ENCODE results near the gene C4BPB.

The C4BPB gene

GRCh38 chr1:207063014-207063413 lies 25.6 kb upstream of the C4BPB start:
- no peak overlapping the region for H3K4me3 ChIP-seq (replicated peaks; ENCODE audit: low read depth, low read length)
- TF ChIP-seq, protein P1, sequence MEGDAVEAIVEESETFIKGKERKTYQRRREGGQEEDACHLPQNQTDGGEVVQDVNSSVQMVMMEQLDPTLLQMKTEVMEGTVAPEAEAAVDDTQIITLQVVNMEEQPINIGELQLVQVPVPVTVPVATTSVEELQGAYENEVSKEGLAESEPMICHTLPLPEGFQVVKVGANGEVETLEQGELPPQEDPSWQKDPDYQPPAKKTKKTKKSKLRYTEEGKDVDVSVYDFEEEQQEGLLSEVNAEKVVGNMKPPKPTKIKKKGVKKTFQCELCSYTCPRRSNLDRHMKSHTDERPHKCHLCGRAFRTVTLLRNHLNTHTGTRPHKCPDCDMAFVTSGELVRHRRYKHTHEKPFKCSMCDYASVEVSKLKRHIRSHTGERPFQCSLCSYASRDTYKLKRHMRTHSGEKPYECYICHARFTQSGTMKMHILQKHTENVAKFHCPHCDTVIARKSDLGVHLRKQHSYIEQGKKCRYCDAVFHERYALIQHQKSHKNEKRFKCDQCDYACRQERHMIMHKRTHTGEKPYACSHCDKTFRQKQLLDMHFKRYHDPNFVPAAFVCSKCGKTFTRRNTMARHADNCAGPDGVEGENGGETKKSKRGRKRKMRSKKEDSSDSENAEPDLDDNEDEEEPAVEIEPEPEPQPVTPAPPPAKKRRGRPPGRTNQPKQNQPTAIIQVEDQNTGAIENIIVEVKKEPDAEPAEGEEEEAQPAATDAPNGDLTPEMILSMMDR (IDR thresholded peaks at IDR 0.05; ENCODE audit: insufficient read depth, low read length, poor library complexity, severe bottlenecking) = no peak
- H3K27me3 ChIP-seq (replicated peaks; ENCODE audit: control insufficient read depth, insufficient read depth, low read length) = no peaks in the 10 kb centered on the region
- no peak for DNase-seq (ENCODE audit: extremely low read depth, insufficient read length)
- H3K36me3 ChIP-seq (ENCODE audit: control insufficient read depth, insufficient read depth, low read length) = no peaks in the 10 kb centered on the region

- Histone ChIP-seq H3K4me3 (replicated peaks; ENCODE audit: low read depth, low read length) (no peak overlapping the region), H3K36me3 (ENCODE audit: control insufficient read depth, insufficient read depth, low read length) (no peaks in the 10 kb centered on the region), H3K27me3 (replicated peaks; ENCODE audit: control insufficient read depth, insufficient read depth, low read length) (no peaks in the 10 kb centered on the region)
- TF ChIP-seq, protein P1 (IDR thresholded peaks at IDR 0.05; ENCODE audit: insufficient read depth, low read length, poor library complexity, severe bottlenecking) = no peak
- DNase-seq (ENCODE audit: extremely low read depth, insufficient read length) = no peak
Observed at GRCh38 chr1:207064561-207064960, 24.1 kb upstream of the C4BPB start.

DNA sequence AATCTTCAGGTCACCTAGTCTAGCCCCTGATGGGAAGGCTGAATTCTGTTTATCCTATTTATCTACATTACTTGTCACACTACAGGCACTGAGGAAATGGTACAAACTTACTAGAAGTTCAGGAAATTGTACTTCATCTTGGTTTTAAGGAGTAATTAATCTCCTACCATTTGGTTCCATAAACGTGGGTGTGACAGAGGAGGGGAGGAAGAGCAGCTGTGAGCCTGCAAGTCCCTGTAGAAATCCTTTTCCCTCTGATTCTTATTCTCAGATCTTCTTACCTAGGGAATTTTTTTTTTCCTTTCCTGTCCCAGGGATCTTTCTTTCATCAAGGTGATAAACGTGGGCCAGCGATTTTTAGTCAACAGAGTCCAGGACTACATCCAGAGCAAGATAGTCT lies 21.5 kb upstream of the C4BPB start:
- Histone ChIP-seq H3K36me3 (ENCODE audit: control insufficient read depth, insufficient read depth, low read length) (no peaks in the 10 kb centered on the region), H3K4me3 (replicated peaks; ENCODE audit: low read depth, low read length) (no peak overlapping the region), H3K27me3 (replicated peaks; ENCODE audit: control insufficient read depth, insufficient read depth, low read length) (no peaks in the 10 kb centered on the region)
- DNase-seq (ENCODE audit: extremely low read depth, insufficient read length) = no peak
- TF ChIP-seq, protein P1 (IDR thresholded peaks at IDR 0.05; ENCODE audit: insufficient read depth, low read length, poor library complexity, severe bottlenecking) = no peak

DNA sequence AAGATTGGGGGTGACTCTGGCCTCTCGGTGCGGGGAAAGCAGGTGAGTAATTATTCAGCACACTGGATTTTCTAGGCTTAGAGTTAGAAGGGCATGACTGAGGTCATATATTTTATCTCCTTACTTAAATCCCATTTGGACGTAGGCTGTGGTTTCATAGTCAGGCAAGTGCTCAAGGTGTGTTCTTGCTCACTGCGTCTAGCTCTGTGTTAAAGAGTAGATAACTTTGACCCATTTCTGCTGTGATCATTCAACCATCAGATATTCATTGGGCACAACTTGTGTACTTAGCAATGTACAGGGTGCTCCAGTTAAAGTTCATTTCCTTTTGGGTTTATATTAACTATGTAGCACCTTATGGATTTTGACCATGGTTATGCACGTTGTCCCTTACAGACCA lies 21.0 kb upstream of the C4BPB start:
- TF ChIP-seq, protein P1 (IDR thresholded peaks at IDR 0.05; ENCODE audit: insufficient read depth, low read length, poor library complexity, severe bottlenecking) = no peak
- Histone ChIP-seq H3K27me3 (replicated peaks; ENCODE audit: control insufficient read depth, insufficient read depth, low read length) (no peaks in the 10 kb centered on the region), H3K36me3 (ENCODE audit: control insufficient read depth, insufficient read depth, low read length) (no peaks in the 10 kb centered on the region), H3K4me3 (replicated peaks; ENCODE audit: low read depth, low read length) (no peak overlapping the region)
- no peak for DNase-seq (ENCODE audit: extremely low read depth, insufficient read length)

GRCh38 chr1:207069061-207069460 lies 19.6 kb upstream of the C4BPB start:
- TF ChIP-seq, protein P1 (IDR thresholded peaks at IDR 0.05; ENCODE audit: insufficient read depth, low read length, poor library complexity, severe bottlenecking) = no peak
- Histone ChIP-seq H3K36me3 (ENCODE audit: control insufficient read depth, insufficient read depth, low read length) (no peaks in the 10 kb centered on the region), H3K4me3 (replicated peaks; ENCODE audit: low read depth, low read length) (no peak overlapping the region), H3K27me3 (replicated peaks; ENCODE audit: control insufficient read depth, insufficient read depth, low read length) (no peaks in the 10 kb centered on the region)
- DNase-seq (ENCODE audit: extremely low read depth, insufficient read length) = no peak

DNA sequence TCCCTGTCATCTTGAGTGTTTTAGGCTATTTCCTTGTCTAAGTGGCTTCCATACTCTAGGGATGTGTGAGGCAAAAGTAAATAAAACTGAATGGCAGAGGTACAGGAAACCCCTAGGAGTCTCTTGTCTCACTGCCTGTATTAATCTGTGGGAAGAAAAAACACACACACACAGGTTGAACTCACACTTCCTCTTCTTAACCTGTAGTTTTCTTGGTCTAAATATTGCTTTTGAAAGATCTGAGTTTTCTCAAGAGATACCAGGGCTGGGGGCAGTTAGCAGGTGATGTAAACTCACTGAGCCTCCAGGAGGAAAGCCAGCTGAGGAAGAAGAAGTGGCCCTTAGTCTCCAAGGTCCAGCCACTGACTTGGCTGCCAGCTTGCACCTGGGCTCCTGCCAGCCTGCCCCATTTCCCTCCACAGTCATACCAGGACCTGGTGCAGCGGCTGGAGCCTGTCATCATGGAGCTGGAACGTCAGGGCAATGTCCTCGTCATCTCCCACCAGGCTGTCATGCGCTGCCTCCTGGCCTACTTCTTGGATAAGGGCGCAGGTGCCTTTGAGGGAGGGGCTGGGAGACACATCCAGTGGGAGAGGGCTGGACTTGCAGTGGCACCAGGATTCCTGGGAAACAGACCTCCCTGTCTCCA lies 18.7 kb upstream of the C4BPB start:
- Histone ChIP-seq H3K27me3 (replicated peaks; ENCODE audit: control insufficient read depth, insufficient read depth, low read length) (no peaks in the 10 kb centered on the region), H3K36me3 (ENCODE audit: control insufficient read depth, insufficient read depth, low read length) (no peaks in the 10 kb centered on the region), H3K4me3 (replicated peaks; ENCODE audit: low read depth, low read length) (no peak overlapping the region)
- no peak for DNase-seq (ENCODE audit: extremely low read depth, insufficient read length)
- TF ChIP-seq, protein P1 (IDR thresholded peaks at IDR 0.05; ENCODE audit: insufficient read depth, low read length, poor library complexity, severe bottlenecking) = no peak

Data from GM06990 (cell line).